GF-D8 (cell line): ENCODE results near the gene MGAT3.
A peak's percentile ranks its signal among the peaks of the same experiment; 100 is the strongest.
"Not testable (repeated sequence)": the region's sequence is repeated elsewhere in the genome, so short reads cannot be mapped to it uniquely, and the experiment has no call there.

Experiments used
- DNase-seq: peaks from one replicate; lab custom pipeline; 2025; lab: John Stamatoyannopoulos, UW

The MGAT3 gene

DNA sequence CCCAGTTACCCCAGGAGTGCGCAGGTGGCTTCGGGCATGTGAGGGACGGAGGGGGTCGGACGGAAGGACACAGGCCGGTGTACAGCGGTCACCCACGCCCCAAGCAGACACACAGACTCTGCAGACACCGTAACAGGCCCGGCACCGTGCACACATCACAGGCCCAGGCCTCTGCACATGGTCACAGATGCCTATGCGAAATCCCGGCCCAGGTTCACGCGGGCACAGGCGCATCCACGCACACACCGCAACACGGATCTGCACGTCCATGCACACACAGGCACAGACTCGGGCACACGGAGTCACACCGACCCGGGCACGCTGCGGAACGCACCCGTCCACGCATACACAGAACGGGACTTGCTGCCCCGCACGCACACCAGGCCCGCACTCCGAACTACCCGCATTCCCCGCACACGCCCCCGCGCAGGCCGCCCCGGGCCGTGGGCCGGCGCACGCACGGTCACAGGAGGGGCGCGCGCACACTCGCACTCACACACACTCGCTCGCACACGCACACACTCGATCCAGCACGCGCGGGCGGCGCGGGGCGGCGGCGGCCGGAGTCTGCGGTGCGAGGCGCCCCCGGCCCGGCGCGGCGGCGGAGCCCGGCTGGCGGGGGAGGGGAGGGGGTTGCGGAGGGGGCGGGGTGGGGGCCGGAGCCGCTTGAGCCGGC lies at the start of gene MGAT3:
Gene MGAT3 (plus strand): TSS at position 491 of the 676 bp plus-strand sequence. CDS start 30,336 bp downstream, outside the sequence.
- DNase-seq = no peak

- no peak for DNase-seq
Measured at GRCh38 chr22:39408173-39408572, 48.6 kb upstream of the MGAT3 start.

DNA sequence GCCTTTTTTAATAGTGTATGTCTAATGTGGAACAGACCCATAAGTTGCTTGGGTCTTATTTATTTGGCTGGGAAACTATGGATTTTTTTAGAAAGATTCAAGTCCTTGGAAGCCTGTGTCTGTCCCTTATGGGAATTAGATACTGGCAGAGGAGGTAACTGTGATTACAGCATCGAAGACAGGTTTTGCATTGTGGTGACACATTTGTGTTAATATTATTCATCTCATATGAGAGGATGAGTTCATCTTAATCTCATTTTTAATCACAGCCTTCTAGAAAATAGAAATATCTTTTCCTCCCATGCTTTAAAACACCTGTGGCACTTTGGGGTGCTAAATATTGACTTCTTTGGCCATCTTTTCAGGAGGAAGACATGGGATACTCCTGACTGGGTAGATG lies 48.0 kb upstream of the MGAT3 start:
- no peak for DNase-seq

DNA sequence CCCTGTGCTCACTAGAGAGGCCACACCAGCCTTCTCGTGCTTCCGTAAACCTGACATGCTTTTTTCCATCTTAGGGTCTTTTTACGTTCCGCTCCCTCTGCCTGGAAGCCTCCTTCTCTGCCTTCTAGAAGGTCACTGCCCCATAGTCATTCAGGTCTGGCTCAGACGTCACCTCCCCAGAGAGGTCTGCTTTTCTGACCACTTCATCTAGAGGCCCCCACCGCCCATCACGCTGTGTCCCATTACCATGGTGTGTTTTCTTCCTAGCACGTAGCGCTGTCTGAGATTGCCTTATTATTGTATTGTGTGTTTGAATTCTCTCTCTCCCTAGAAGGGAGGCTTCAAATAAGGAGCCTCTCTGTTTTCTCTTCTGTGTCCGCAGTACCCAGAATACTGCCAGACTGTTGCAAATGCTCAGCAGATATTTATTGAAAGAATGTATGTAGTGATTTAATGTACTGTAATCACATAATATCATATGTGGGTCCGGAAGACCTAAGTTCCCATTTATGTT lies 47.2 kb upstream of the MGAT3 start:
- no peak for DNase-seq

- peak; percentile 12 for DNase-seq
Measured at GRCh38 chr22:39410264-39410663, 46.5 kb upstream of the MGAT3 start.

DNA sequence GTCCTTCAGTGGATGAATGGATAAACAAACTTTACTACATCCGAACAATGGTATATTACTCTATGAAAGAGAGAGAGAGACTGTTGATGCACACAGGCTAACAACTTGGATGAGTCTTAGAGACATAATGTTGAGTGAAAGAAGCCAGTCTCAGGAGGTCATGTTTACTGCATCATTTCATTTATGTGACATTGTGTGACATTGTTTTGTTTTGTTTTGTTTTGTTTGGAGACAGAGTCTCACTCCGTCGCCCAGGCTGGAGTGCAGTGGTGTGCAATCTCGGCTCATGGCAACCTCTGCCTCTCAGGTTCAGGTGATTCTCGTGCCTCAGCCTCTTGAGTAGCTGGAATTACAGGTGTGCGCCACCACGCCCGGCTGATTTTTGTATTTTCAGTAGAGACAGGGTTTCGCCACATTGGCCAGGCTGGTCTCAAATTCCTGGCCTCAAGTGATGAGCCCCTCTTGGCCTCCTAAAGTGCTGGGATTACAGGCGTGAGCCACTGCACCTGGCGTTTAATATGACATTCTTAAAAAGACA lies 44.9 kb upstream of the MGAT3 start:
- DNase-seq = not testable (repeated sequence)

DNA sequence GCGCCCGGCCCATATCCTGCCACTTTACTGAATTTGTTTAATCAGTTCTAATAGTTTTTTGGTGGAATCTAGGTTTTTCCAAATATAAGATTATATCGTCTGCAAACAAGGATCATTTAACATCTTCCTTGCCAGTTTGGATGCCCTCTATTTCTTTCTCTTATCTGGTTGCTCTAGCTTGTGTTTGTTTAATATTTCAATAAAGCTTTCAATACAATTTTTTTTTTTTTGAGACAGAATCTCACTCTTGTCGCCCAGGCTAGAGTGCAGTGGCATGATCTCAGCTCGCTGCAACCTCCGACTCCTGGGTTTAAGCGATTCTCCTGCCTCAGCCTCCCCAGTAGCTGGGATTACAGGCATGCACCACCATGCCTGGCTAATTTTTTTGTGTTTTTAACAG lies 43.6 kb upstream of the MGAT3 start:
- not testable (repeated sequence) for DNase-seq

DNA sequence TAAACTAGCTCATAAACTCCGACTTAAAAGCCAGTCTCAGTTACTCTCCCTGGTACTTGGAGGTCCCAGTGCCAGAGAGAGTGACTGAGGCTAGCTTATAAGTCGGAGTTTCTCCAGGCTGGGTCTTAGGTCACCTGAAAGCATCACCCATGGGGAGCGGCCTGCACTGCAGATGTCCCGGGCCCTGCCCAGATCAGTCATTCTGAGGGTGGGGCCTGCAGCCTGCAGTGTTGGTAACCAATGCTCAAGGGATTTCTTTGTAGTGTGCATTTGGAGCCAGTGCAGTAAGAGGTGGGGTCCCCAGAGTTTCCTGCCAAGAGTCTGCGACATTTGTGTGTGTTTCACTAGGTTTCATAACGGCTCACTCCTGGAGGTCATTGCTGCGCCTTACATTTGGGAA lies 42.4 kb upstream of the MGAT3 start:
- no peak for DNase-seq

DNA sequence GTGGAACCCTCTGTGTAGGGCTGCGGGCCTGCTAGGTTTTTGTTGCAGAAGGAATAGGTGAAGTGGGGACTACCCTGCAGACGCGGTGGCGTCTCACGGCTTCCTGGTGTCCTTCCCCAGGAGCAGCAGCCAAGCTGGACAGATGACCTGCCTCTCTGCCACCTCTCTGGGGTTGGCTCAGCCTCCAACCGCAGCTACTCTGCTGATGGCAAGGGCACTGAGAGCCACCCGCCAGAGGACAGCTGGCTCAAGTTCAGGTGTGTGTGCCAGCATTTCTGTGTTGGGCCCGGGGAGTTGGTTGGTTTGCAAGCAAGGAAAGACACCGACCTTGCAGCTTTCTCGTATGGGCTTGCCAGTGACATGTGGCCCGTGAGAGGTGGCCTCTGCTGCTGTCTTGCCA lies 41.9 kb upstream of the MGAT3 start:
- DNase-seq = no peak

DNA sequence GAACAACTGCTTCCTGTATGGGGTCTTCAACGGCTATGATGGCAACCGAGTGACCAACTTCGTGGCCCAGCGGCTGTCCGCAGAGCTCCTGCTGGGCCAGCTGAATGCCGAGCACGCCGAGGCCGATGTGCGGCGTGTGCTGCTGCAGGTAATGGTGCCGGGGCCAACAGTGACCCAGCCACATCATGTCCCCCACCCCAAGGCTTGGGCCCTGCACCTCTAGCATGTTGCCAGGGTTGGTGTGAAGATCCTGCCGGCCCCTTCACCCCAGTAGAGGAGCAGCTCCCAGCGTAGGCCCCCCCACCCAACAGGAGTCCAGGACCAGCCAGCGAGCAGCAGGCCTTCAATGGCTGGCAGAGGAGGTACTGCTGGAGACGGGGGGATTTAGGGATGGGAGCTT lies 41.3 kb upstream of the MGAT3 start:
- no peak for DNase-seq

DNA sequence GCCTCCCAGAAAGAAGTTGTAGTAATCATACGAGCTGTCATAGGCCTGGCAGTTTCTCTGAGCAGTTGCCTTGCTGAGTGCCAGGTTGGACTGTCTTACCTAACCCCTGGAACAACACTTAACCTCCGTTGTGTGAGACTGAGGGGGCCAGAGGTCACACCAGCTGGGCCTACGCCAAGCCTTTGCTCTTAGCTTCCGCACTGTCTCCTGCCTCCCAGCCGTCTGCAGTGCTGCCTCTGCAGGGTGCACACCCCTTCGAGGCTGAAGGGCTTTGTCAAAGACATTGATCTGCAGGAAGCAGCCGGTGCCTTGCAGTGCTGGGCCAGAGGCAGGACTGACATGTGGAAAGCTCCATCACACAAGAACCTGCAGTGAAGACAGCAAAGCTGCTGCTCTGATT lies 40.5 kb upstream of the MGAT3 start:
- no peak for DNase-seq

GRCh38 chr22:39417641-39418040 lies 39.2 kb upstream of the MGAT3 start:
- no peak for DNase-seq

DNA sequence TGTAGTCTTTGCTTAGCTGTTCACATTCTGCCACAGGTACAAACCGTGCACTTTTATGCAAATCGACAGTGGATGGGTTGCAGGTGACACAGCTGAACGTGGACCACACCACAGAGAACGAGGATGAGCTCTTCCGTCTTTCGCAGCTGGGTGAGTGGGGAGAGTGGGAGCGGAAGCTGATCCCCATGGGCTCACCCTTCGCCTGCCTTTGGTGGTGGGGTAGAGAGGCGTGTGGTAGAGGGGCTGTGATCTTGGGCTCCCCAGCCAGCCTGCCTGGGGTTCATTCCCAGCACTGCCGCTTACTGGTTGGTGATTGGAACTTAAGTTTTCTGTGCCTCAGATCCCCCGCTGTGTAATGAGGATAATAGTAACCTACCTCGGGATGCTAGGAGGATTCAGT lies 38.1 kb upstream of the MGAT3 start:
- DNase-seq = no peak

GRCh38 chr22:39419096-39419495 lies 37.7 kb upstream of the MGAT3 start:
- no peak for DNase-seq

DNA sequence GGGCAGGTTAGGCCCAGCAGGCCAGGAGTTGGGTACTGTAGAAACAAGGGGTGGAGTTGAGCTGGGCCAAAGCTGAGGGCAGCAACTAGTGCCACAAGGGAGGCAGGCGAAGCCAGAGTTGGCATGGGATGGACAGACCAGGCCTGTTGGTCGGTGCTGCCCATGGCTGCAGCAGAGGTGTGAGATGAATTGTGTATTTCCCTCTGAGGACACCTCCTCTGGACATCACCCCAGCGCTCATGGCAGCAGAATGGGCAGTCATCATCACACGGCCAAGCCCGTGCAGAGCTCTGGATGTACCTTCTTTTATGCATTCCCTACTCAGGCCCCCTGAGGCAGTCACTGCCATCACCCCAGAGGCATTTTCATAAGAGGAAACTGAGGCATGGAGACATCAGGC lies 36.9 kb upstream of the MGAT3 start:
- DNase-seq = no peak

DNA sequence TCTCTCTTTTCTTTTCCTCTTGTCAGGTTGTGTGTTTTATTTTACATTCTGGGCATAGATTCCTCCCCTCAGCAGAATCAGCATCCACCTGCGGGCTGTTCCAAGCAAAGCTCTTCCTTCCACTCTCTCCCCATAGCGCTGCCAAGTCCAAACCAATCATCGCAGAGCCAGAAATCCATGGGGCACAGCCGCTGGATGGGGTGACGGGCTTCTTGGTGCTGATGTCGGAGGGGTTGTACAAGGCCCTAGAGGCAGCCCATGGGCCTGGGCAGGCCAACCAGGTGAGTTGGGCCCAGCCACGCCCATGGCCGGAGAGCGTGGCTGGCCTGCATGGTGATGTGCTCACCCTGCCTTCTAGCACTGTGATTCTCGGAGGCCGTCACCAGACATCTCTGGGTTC lies 35.1 kb upstream of the MGAT3 start:
- DNase-seq = no peak

- no peak for DNase-seq
Measured at GRCh38 chr22:39422101-39422500, 34.7 kb upstream of the MGAT3 start.

- DNase-seq = no peak
Measured at GRCh38 chr22:39422721-39423120, 34.1 kb upstream of the MGAT3 start.

DNA sequence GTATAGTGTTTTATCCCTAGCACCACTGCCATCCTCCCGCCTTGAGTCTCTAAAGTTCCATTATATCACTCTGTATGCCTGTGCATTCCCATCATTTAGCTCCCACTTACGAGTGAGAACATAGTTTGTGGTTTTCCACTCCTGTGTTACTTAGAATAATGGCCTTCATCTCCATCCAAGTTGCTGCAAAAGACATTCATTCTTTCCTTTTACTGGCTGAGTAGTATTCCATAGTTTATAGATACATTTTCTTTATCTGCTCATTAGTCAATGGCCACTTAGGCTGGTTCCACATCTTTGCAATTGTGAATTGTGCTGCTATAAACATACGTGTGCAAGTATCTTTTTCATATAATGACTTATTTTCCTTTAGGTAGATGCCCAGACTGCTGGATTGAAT lies 32.8 kb upstream of the MGAT3 start:
- DNase-seq = no peak

DNA sequence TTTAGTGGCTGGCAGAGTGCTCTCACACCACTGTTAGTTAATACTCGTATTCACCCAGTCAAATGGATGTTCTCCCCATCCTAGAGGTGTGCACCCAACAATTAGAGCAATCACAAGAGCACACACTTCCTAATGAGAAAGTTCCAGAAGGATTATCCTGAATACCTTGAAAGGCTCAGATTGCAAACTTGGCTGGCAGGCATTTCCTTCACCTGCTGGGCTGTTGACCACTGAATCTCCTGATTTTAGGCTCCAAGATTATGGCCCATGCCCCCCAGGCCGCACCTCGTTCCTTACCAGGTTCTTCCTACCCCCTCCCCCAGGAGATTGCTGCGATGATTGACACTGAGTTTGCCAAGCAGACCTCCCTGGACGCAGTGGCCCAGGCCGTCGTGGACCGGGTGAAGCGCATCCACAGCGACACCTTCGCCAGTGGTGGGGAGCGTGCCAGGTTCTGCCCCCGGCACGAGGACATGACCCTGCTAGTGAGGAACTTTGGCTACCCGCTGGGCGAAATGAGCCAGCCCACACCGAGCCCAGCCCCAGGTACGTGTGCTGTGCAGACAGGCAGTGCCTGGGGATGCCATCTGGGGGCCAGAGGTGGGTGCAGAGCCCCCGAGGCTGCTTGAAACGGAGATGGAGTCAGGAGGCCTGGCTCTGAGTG lies 30.3 kb upstream of the MGAT3 start:
- no peak for DNase-seq

GRCh38 chr22:39427751-39428596 lies 28.8 kb upstream of the MGAT3 start:
- no peak for DNase-seq

DNA sequence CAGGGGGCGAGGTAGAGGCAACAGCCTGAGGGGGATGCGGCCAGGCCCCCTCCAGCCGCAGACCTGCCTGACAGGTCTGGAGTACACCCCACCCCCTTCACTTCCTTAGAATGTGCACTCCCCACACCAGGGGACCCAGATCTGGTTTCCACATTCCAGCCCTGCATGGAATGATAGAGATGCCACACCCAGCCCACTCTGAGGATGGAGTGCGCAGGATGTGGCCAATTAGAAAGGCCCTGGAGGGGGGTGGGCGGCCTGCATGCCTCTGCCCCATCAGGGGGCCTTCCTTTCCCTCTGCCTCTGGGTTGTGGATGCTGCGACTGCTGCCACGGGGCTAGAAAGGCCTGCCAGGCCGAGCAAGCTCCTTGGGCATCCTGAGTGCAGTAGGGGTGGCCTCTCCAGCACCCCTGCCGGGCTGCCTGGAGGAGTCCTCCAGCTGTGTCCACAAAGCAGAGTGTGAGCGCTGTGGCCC lies 28.2 kb upstream of the MGAT3 start:
- no peak for DNase-seq
